MM.1S (cell line): ENCODE data around the gene TUT7.

Source experiments
- CTCF ChIP-seq: fragments of 300-600 bp; sonication (generic); IDR thresholded peaks from 2 replicates; pipeline ENCODE4 v1.5.1; 2016; ENCODE audit warnings: antibody characterized with exemption, low read length, mixed read lengths
- EZH2 ChIP-seq: fragments of 300-600 bp; sonication (generic); optimal IDR thresholded peaks from 2 replicates; pipeline ENCODE3; 2017; ENCODE audit warnings: low read depth, mild to moderate bottlenecking, antibody characterized with exemption, low read length, mixed read lengths

- TF ChIP-seq CTCF, result no peak
- TF ChIP-seq EZH2, result no peak
Measured at GRCh38 chr9:86304236-86304730, 49.9 kb downstream of the TUT7 start.
